Effector memory CD8-positive, alpha-beta T cell (primary cell): ENCODE data around the gene CRACDL.

Source experiments
- ATAC-seq: fragments of 150-1000 bp; cut with Tn5 transposase; replicated peaks from 2 replicates; pipeline ENCODE4 v1.10.0; 2021; ENCODE audit warnings: mild to moderate bottlenecking, moderate library complexity
- DNase-seq, 3 experiments: peaks; one replicate each; pipeline ENCODE4 v3.0.0; 2021
- H3K27ac Mint-ChIP-seq, 2 donors: one replicate each; pipeline ENCODE4 v1.8.0; 2022; ENCODE audit warnings: mild to moderate bottlenecking in 2 of 2, mixed read lengths in 2 of 2, moderate library complexity in 2 of 2
- H3K27me3 Mint-ChIP-seq, 2 donors: one replicate each; pipeline ENCODE4 v1.8.0; 2022; ENCODE audit warnings: mixed read lengths in 2 of 2
- H3K36me3 Mint-ChIP-seq: one replicate; pipeline ENCODE4 v1.8.0; 2022; ENCODE audit warnings: mild to moderate bottlenecking, moderate library complexity, mixed read lengths; ENCODE audit not compliant: insufficient read depth
- H3K4me1 Mint-ChIP-seq, 2 donors: one replicate each; pipeline ENCODE4 v1.8.0; 2022; ENCODE audit warnings: low read depth in 2 of 2, mixed read lengths in 2 of 2
- H3K4me3 Mint-ChIP-seq, 2 donors: one replicate each; pipeline ENCODE4 v1.8.0; 2022; ENCODE audit warnings: mild to moderate bottlenecking in 2 of 2, mixed read lengths in 2 of 2, moderate library complexity in 2 of 2
- H3K9me3 Mint-ChIP-seq, 2 donors: one replicate each; pipeline ENCODE4 v1.8.0; 2022; ENCODE audit warnings: mixed read lengths in 2 of 2

The CRACDL gene

GRCh38 chr2:98896416-98896815 is 39.6 kb downstream of the CRACDL start:
- ATAC-seq (no peak), DNase-seq (no peak)
- Mint-ChIP-seq H3K4me1 (peaks cover 0 to 5% of the 10 kb centered on the region in 2 donors), H3K27me3 (peaks cover 0 to 58% of the 10 kb centered on the region in 2 donors), H3K4me3 (no peak overlapping the region), H3K9me3 (no peaks in the 10 kb centered on the region), H3K27ac (no peak overlapping the region), H3K36me3 (no peaks in the 10 kb centered on the region)

GRCh38 chr2:98895901-98896300 is 40.1 kb downstream of the CRACDL start:
- peaks cover 0 to 58% of the 10 kb centered on the region in 2 donors for H3K27me3 Mint-ChIP-seq
- no peak for ATAC-seq
- no peaks in the 10 kb centered on the region for H3K36me3 Mint-ChIP-seq
- no peak overlapping the region for H3K4me3 Mint-ChIP-seq
- H3K4me1 Mint-ChIP-seq: peaks cover 0 to 5% of the 10 kb centered on the region in 2 donors
- H3K27ac Mint-ChIP-seq: no peak overlapping the region
- no peaks in the 10 kb centered on the region for H3K9me3 Mint-ChIP-seq
- no peak for DNase-seq

DNA sequence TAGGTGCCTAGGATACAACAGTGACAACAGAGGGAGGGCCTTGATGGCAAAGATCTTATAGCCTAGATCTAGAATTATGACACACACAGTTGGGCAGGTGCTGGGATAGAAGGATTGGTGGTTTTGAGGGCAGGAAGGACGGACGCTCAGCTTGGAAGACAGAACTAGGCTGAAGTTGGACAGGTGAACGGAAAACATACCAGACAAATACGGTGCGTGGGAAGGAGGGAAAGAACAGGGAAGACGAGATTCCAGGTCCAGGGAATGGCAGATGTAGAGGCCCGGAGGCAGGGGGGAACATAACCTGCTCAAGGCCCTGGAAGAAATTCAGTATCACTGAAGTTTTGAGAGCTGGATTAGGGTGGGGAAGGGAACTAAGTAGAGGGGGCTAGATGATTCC is 40.8 kb downstream of the CRACDL start:
- no peaks in the 10 kb centered on the region for H3K9me3 Mint-ChIP-seq
- peaks cover 2 to 58% of the 10 kb centered on the region in 2 donors for H3K27me3 Mint-ChIP-seq
- no peaks in the 10 kb centered on the region for H3K36me3 Mint-ChIP-seq
- H3K27ac Mint-ChIP-seq: peak overlapping the region in 1 of 2 donors; percentile 9
- peaks cover 0 to 5% of the 10 kb centered on the region in 2 donors for H3K4me1 Mint-ChIP-seq
- H3K4me3 Mint-ChIP-seq: no peak overlapping the region
- DNase-seq (no peak), ATAC-seq (no peak)

DNA sequence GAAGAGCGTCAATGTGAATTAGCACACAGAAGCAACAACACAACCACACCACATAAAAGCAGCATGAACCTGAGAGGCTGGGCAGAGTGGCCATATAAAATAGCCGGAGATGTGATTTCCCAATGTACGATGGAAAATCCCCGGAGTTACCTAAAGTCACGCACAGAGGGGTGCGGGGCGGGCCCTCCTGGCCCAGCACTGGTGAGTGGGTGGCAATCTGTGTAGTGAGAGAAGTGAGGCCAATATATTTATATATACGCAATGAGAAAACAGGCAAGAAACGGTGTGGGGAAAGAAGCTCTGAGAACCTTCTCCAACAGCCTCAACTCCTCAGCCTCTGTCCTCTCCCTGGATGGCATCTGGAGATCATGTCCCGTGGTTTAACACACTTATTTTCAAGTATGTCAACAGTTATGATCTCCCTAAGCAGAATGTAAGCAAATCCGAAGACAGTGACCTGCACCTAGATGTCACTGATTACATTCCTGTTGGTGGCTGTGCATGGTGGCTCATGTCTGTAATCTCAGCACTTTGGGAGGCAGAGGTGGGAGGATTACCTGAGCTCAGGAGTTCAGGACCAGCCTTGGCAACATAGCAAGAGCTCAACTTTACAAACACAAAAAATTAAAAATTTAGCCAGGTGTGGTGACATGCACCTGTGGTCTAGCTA is 41.6 kb downstream of the CRACDL start:
- no peaks in the 10 kb centered on the region for H3K36me3 Mint-ChIP-seq
- no peaks in the 10 kb centered on the region for H3K9me3 Mint-ChIP-seq
- H3K4me3 Mint-ChIP-seq: no peak overlapping the region
- H3K27me3 Mint-ChIP-seq: peaks cover 9 to 55% of the 10 kb centered on the region in 2 donors
- H3K4me1 Mint-ChIP-seq: peaks cover 0 to 5% of the 10 kb centered on the region in 2 donors
- no peak for ATAC-seq
- H3K27ac Mint-ChIP-seq: no peak overlapping the region
- no peak for DNase-seq

DNA sequence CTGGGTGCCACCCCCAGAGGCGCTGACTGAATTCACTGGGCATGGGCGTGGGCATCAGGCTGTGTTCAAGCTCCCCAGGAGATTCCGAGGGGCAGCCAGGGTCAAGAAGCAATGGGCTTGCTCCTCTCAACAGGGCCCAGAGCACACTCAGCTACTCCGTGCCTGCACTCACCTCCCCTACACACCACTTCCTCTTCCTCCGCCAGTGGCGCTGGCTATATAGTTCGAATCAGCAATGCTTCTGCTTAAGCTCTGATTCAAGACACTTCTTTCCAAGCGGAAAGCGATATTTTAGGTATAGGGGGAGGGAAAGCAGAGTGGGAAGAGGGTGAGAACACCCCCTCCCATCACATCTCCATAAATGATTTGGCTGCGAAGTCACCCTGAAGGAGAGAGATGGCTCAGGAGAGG is 42.1 kb downstream of the CRACDL start:
- DNase-seq: no peak
- Mint-ChIP-seq H3K9me3 (no peaks in the 10 kb centered on the region), H3K36me3 (no peaks in the 10 kb centered on the region), H3K4me1 (peaks cover 0 to 5% of the 10 kb centered on the region in 2 donors), H3K4me3 (no peak overlapping the region), H3K27me3 (peaks cover 11 to 49% of the 10 kb centered on the region in 2 donors), H3K27ac (no peak overlapping the region)
- no peak for ATAC-seq

GRCh38 chr2:98892871-98893270 is 43.2 kb downstream of the CRACDL start:
- DNase-seq: no peak
- Mint-ChIP-seq H3K9me3 (no peaks in the 10 kb centered on the region), H3K4me3 (no peak overlapping the region), H3K4me1 (peaks cover 0 to 5% of the 10 kb centered on the region in 2 donors), H3K36me3 (no peaks in the 10 kb centered on the region), H3K27me3 (peaks cover 21 to 44% of the 10 kb centered on the region in 2 donors), H3K27ac (no peak overlapping the region)
- no peak for ATAC-seq

DNA sequence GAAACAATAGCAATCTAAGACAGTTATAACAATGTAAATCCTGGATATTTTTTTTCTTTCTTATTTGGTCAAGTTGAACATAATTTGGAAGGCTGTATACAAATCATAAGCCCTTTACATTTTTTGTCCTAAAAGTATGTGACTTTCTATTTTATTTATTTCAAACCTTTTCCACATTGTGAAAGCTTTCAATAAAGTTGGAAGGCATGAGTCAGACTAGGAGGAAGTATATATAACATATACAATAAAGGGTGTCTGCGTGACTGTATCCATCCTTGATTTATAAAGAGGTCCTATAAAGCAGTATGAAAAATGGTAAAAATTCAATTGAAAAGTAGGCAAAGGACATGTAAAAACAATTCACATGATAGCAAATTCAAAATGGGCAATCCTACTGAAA is 44.4 kb downstream of the CRACDL start:
- no peaks in the 10 kb centered on the region for H3K36me3 Mint-ChIP-seq
- ATAC-seq (no peak), DNase-seq (no peak)
- no peak overlapping the region for H3K4me3 Mint-ChIP-seq
- H3K9me3 Mint-ChIP-seq: peaks cover 3 to 8% of the 10 kb centered on the region in 2 donors
- H3K27me3 Mint-ChIP-seq: peaks cover 33 to 48% of the 10 kb centered on the region in 2 donors
- no peak overlapping the region for H3K27ac Mint-ChIP-seq
- peaks cover 0 to 5% of the 10 kb centered on the region in 2 donors for H3K4me1 Mint-ChIP-seq

DNA sequence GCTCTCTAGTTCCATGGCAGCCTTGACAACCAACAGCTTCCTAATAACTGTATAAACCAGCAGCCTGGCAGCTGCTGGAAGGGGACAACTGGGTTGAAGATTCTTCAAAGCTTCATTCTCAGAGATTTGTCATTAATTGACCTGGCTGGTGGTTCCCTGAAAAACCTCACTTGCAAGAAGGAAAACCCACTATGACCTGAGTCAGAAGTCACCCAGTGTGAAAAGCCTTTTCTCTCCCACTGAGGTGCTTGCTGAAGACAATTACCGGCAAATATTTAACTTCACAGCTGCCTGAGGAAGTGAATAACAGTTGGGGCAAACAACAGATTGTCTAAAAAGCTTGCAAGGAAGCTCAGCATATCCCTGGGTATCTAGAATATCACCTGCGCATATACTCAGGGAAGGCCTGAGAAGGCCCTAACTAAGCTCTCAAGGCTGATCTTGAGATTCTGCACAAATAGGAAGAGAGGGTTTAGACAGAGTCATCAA is 49.9 kb downstream of the CRACDL start:
- Mint-ChIP-seq H3K36me3 (no peaks in the 10 kb centered on the region), H3K27me3 (peaks cover 53 to 57% of the 10 kb centered on the region in 2 donors), H3K4me3 (no peak overlapping the region), H3K9me3 (peaks cover 5 to 8% of the 10 kb centered on the region in 2 donors), H3K27ac (no peak overlapping the region), H3K4me1 (no peaks in the 10 kb centered on the region)
- no peak for ATAC-seq
- no peak for DNase-seq

DNA sequence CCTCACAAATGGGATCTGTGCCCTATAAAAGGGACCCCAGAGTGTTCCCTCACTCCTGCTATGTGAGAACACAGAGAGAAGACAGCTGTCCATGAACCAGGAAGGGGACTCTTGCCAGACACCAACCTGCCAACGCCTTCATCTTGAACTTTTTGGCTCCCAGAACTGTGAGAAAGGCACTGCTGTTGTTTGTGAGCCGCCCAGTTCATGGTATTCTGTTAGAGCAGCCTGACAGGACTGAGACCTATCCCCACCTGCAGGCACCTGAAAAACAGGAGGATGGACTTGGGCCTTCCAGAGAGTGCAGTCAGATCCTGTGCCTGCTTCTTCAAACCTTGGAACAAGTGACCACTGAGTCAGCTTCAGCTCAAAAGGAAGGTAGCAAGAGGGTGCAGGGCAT is 51.4 kb downstream of the CRACDL start:
- Mint-ChIP-seq H3K9me3 (peaks cover 5 to 8% of the 10 kb centered on the region in 2 donors), H3K27ac (no peak overlapping the region), H3K36me3 (no peaks in the 10 kb centered on the region), H3K4me3 (no peak overlapping the region), H3K4me1 (no peaks in the 10 kb centered on the region), H3K27me3 (peaks cover 46 to 63% of the 10 kb centered on the region in 2 donors)
- no peak for ATAC-seq
- DNase-seq: no peak

DNA sequence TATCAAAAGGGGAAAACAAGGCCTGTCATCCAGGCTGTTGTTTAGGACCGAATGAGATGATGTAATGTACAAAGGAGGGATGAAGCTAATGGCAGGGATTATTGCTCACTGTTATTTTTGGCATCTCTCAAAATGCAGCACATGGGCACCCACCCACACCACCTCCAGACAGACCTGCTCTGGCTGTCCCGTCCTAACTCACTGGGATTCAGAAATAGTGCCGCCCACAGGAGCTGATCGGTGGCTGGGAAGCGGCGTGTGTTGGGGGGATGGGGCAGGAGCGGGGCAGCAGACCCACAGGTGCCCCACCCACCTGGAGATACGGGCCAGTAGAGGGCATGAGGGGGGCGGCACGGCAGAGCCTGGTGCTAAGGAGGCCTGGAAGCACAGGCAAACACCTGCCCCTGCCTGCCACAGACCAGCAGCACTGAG is 52.2 kb downstream of the CRACDL start:
- H3K27me3 Mint-ChIP-seq: peaks cover 41 to 68% of the 10 kb centered on the region in 2 donors
- DNase-seq (no peak), ATAC-seq (no peak)
- H3K4me1 Mint-ChIP-seq: no peaks in the 10 kb centered on the region
- H3K4me3 Mint-ChIP-seq: no peak overlapping the region
- H3K9me3 Mint-ChIP-seq: peaks cover 5 to 8% of the 10 kb centered on the region in 2 donors
- no peaks in the 10 kb centered on the region for H3K36me3 Mint-ChIP-seq
- H3K27ac Mint-ChIP-seq: no peak overlapping the region

DNA sequence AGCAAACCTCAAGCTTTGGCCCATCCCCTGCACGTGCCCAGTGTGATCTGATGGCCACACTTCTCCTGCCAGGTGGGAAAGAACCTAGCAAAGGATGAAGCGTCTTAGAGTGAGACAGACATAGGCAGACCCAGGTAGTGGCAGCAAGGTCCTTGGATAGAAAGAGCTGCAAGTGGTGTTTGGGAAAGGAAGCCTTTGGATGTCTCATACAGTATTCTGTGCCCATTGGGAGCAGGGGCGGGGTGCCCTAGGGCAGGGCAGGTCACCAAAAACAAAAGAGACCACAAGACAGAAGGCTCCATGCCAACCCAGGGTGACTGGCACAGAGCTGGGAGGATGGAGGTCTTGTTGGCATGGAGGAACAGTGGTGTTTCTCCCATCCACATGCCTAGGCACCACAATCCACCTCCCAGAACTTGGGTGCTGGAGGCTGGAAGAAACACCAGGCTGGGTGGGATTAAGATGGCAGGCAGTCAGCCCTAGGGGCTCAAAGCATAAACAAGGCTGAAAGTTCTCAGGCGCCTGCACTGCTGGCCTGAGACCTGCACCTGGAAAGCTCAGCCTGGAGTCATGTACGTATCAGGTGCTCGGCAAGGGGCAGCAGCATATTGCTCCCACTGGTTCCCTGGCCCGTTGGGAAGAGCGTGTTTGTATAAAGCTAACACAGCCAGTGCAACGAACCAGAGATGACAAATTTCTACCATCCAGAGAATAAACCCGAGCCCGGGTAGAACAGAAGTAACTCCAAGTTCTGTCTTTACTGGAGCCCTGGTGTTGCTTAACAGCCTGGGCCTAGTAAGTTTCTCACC is 52.9 kb downstream of the CRACDL start:
- Mint-ChIP-seq H3K9me3 (peaks cover 5 to 8% of the 10 kb centered on the region in 2 donors), H3K27ac (no peak overlapping the region), H3K4me1 (no peaks in the 10 kb centered on the region), H3K36me3 (no peaks in the 10 kb centered on the region), H3K4me3 (no peak overlapping the region), H3K27me3 (peaks cover 35 to 69% of the 10 kb centered on the region in 2 donors)
- DNase-seq (no peak), ATAC-seq (no peak)

- no peak overlapping the region for H3K4me3 Mint-ChIP-seq
- no peak for ATAC-seq
- H3K36me3 Mint-ChIP-seq: no peaks in the 10 kb centered on the region
- no peak for DNase-seq
- no peak overlapping the region for H3K27ac Mint-ChIP-seq
- peaks cover 3% of the 10 kb centered on the region in 2 donors for H3K9me3 Mint-ChIP-seq
- H3K4me1 Mint-ChIP-seq: no peaks in the 10 kb centered on the region
- H3K27me3 Mint-ChIP-seq: peaks cover 28 to 62% of the 10 kb centered on the region in 2 donors
These were observed 53.7 kb downstream of the CRACDL start for GRCh38 chr2:98882368-98882767.

GRCh38 chr2:98881153-98881650 is 54.8 kb downstream of the CRACDL start:
- ATAC-seq (no peak), DNase-seq (no peak)
- Mint-ChIP-seq H3K4me3 (no peak overlapping the region), H3K36me3 (no peaks in the 10 kb centered on the region), H3K4me1 (no peaks in the 10 kb centered on the region), H3K27me3 (peaks cover 17 to 50% of the 10 kb centered on the region in 2 donors), H3K9me3 (no peaks in the 10 kb centered on the region), H3K27ac (no peak overlapping the region)
